D721Med (cell line): ENCODE data around the gene ANGPTL4.

ENCODE experiments used
- DNase-seq: peaks from one replicate; pipeline ENCODE4 v3.0.0; 2011; ENCODE audit warnings: low spot score; ENCODE audit not compliant: insufficient read length
- FAIRE-seq: peaks from 2 replicates; lab custom pipeline; 2011; peaks lifted over from hg19 to GRCh38; lab: Jason Lieb, UNC
- TF ChIP-seq, protein P1 (sequence below): IDR thresholded peaks from 2 replicates; pipeline ENCODE4 v1.5.1; 2012; ENCODE audit warnings: mild to moderate bottlenecking, control low read depth; ENCODE audit not compliant: insufficient read depth; ENCODE audit errors: missing control alignments

ANGPTL4 gene

GRCh38 chr19:8392017-8392591 lies 28.1 kb downstream of the ANGPTL4 start:
- TF ChIP-seq, protein P1, sequence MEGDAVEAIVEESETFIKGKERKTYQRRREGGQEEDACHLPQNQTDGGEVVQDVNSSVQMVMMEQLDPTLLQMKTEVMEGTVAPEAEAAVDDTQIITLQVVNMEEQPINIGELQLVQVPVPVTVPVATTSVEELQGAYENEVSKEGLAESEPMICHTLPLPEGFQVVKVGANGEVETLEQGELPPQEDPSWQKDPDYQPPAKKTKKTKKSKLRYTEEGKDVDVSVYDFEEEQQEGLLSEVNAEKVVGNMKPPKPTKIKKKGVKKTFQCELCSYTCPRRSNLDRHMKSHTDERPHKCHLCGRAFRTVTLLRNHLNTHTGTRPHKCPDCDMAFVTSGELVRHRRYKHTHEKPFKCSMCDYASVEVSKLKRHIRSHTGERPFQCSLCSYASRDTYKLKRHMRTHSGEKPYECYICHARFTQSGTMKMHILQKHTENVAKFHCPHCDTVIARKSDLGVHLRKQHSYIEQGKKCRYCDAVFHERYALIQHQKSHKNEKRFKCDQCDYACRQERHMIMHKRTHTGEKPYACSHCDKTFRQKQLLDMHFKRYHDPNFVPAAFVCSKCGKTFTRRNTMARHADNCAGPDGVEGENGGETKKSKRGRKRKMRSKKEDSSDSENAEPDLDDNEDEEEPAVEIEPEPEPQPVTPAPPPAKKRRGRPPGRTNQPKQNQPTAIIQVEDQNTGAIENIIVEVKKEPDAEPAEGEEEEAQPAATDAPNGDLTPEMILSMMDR = no peak
- DNase-seq (no peak), FAIRE-seq (no peak)

DNA sequence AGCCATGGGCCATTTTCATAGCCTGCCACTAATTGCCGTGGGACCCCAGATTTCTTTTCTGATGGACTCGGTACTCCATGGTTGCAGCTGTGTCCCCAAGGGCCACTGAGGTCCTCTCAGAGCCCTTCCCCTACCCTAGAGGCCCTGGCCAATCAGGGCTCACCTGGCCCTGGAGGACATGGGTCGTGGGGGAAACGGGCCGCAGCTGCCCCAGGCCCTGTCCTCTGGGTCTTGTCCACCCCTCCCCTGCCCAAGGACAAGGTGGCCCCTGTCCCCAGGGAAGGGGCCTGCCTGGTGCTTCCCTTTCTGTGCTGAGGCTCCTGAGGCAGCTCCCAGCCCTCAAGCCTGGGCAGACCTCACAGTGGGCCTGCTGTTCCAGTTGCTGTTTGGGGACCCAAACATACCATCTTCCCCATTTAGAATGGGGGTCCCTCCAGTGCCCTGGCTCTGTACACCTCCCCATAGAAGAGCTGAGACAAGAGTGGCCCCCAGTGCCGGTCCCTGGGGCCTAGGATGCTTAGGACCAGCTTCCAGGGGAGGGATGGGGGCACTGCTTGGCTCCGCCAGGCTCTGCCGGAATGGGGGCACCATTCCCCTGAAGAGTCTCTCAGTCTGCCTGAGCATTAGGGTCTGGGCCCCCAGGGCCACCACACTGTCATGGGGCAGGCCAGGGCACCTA lies 29.4 kb downstream of the ANGPTL4 start:
- TF ChIP-seq, protein P1 = no peak
- DNase-seq (no peak), FAIRE-seq (no peak)

GRCh38 chr19:8393871-8394250 lies 29.9 kb downstream of the ANGPTL4 start:
- TF ChIP-seq, protein P1 = no peak
- FAIRE-seq = no peak

DNA sequence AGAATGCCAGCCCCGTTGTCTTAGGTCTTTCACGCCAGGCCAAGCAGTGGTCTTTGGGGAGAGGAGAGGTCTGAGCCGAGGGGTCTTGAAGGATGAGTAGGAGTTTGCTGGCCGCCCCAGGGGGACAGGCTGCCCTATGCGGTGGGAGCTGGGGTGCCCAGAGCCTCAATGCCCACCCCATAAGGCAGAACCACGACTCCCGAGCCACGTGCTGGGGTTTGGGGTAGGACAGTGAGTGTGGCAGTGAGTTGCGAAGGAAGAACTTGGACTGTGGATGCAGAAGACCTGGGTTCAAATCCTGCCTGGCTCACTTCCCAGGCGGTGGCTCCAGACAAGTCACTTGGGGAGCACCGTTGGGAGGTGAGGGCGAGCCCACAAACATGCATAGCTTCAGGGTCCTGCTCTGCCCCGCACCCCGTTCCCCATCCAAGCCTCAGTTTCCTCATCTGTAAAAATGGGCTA lies 31.7 kb downstream of the ANGPTL4 start:
- no peak for DNase-seq
- FAIRE-seq = no peak
- TF ChIP-seq, protein P1 = no peak

More at GRCh38 chr19:8393871-8394250, 29.9 kb downstream of the ANGPTL4 start:
- DNase-seq = no peak

GRCh38 chr19:8396185-8396562 lies 32.2 kb downstream of the ANGPTL4 start:
- no peak for FAIRE-seq
- no peak for DNase-seq
- TF ChIP-seq, protein P1 = no peak

DNA sequence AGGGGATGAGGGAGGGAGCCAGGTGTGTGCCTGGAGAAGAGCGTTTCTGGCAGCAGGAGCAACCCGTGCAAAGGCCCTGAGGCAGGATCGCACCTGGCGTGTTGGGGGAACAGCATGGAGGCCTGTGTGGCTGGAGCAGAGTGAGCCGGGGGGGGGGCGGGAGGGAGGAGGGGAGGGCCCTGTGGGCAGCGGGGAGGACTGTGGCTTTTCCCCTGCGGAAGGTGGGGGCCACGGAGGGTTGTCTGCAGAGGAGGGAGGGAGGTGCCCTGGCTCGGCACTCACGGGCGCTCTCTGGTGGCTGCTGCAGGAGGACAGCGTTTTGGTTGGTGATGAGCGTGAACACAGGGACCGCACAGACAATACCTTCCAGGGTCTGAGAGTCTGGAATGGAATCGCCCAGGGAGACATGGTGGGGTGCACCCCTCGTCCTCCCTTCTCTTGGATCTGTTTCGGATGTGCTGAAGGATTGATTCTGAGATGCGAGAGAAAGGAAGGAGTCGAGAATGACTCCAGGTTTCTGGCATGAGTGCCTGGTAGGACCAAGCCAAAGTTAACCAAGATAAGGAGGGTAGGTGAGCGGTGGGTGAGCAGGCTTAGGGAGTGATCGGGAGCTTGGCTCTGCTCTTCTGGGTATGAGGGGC lies 32.7 kb downstream of the ANGPTL4 start:
- DNase-seq (no peak), FAIRE-seq (no peak)
- TF ChIP-seq, protein P1 = peak; percentile 43

DNA sequence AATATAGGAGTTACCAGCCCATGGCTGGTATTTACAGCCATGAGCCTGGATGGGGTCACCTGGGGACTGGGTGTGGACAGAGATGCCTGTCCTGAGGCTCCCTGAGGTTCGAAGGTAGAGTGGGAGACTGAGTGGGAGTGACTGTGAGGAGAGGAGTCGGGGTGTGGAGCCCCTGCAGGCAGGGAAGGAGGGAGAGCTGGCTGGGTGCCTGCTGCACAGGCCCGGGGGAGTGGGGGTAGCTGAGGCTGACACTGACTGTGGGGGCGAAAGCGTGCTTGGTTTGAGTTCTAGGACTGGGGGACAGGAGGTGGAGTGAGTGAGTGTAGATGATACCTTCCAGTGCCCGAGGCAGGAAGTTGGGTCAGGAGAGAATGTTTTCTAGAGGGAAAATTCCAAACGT lies 33.3 kb downstream of the ANGPTL4 start:
- no peak for DNase-seq
- FAIRE-seq = no peak
- TF ChIP-seq, protein P1 = no peak
